ENCODE measurements around the gene PON2.
"Not testable (repeated sequence)": the region's sequence is repeated elsewhere in the genome, so short reads cannot be mapped to it uniquely, and the experiment has no call there.

PON2 gene

DNA sequence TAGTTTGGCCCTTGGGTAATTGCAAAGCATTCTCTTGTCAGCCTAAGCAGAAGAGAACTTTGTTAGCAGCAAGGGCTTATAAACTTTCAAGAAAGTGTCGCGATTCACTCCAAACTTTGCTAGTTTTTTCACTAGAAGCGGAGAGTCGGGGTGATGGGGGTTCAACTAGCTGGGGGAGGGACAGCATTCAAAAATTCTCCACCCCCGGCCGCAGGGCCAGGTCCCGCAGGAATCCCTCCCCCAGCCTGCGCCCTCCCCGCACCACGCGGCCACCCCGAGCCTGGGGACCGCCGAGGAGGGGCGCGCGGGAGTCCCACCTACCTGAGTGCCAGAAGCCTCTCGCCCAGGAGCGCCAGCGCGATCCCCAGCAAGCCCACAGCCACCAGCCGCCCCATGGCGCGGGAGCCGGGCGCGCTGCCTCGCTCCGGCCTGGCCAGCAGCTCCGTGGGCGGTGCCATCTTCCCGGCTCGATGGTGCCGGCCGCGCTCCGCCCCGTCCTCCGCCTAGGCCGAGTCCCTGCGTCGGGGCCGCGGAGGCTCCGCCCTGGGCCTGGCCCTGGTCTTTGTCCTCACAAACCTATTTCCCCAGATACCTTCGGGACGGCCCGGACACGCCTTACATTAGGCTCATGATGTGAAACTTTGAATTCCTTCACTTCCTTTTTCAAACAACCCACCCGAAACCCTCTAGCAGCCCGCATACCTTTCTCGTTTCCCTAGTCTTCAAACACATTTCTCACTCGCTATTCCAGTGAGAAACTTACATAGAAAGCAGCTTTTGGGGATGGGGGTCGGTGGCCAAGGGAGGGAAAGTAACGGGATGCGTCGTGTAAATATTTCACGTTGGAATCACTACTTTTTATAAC is at the start of gene PON2:
TSS of gene PON2 (minus strand) at position 472 of the 865 bp plus-strand sequence. CDS start at position 395, 77 bp downstream.
- DNase-seq, result peak; percentile 53

DNA sequence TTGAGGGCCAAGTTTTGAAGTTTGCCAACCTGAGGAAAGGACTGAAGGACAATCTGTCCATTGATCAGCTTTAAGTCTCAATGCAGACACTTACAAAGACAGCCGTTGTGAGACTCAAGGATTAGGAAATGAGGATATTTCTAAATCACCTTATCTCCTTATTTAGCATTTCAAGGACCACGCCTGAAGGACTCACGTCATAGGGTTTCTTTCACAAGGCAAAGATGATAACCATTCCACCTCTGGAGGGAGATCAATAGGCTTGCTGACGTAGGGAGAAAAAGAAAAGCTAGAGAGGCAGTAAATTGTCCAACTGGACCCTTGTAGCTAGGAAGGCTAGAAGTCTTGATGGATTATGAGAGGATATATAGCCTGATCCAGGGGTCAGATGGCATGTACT is 47.6 kb upstream of the PON2 start:
- no peak for DNase-seq

DNA sequence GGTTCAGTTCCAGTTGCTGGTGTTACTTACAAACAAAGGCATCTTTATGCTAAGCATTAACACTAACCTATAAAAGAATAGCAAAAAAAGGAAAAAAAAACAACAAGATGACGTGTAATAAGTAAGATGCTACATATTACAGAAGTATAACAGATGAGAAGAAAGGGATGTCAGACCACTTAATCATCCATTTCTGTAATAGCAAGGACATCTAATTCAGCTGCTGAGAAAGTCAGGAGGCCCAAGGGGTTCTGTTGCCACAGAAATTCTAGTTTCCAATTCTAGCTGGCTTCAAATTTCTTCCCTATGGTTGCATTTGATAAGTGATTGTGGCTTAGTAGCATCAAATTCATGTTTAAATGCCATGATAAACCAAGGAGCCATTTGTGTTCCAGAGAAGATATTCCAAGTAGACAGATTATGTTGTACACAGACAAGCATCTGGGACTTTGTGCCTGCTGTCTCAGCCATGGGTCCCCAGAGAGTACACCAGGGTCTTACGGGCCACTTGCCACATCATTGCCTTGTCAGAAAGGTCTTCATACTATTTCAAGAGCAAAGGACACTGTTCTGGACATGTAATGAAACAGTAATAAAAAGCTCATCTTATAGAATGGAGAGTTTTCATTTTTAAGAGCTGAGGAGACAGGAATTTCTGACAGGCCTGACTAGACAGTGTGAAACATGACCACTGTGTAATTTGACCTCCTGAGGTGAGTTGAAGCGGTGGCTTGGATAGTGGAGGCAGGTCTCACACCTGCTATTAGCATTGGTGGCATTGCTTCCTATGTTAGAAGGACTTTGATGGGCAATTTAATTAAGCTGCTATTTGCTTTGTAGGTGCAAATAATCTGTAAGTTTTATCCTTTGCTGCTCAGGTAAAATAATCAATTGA is 46.7 kb upstream of the PON2 start:
- peak; percentile 22 for DNase-seq

DNA sequence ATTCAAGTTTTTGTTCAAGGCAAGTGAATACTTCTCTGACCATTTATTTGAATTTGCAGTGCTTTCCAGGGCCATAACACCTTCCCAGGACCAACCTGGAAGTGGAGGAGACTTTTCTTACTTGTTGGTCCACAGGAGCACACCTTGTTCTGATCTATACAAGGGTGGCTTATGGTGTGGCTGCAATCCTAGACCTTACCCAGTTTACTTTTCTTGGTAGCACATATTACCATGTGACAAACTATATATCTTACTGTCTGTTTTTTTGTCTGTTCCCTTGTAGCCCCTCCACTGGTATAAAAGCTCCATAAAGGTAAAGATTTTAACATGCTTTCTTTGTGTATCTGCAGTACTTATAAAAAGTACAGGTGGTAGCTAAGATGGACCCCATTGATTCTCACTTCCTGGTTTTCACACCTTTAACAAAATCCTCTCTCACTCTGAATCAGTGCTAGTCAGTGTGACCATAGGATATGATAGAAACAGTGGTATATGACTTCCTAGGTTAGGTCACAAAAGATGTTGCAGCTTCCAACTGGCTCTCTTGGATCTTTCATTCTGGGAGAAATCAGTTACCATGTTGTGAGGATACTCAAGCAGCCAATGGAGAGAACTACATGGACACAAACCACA is 45.3 kb upstream of the PON2 start:
- DNase-seq, result no peak

DNA sequence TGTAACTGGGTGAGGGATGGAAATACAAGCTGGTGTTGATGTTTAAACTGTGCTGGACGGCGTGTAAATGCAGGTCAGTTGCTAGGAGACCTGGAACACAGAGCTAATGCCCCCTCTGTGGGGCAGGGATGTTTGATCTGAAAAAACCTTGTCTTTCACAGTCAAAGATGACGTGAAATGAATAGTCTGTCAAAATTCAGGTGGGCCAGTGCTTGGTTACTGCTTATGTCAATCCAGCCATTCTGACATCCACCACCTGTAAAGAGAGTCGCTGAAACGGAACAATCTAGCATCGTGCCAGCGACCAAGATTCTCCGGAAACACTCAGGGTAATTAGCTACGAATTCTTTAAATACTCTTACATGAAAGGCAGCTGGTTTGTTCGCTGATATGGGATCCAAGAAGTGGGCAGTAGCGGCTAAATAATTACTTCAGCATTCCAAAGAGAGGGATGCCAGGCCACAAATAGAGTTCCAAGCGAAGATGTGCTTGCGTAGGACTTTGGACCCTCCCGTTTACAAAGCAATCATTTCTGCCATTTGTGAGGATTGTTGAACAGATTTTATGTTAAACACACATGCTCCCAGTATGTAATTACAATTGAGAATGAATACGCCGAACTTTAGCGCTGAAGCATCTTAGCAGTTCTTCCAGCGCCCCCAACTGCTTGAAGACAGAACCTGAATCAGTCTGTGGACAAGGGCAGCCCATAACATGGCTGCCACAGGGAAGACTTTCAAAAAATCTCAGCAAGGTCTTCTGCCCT is 43.6 kb upstream of the PON2 start:
- no peak for DNase-seq

DNA sequence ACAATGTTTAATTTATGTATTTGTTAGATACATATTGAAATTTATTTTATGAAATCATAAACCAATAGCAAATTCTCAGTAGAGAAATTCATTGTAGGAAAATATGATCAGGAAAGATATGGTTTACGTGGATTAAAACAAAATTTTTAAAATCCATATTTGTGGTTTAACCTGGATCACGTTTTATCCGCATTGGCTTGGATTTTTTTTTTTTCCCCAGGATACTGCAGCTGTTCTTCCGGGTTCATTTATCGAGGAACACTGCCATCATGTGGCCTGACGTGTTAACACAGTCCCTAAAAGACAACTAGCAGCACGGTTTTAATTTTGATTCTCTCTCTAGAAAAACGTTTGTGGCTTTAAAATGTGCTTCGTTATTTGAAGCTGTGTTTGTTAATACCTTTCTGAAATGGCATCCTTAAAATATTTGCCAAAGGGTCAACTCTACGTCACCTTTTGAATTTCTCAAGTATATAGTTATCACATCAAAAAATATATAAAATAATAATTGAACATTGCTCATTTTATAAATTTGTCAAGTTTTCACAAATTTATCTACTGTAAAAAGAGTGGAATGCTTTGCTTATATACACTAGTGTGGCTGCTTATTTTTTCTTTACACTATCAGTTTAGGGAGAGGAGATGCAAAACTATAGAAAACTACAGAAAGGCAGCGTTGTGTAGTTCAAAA is 42.2 kb upstream of the PON2 start:
- DNase-seq, result peak; percentile 60

DNA sequence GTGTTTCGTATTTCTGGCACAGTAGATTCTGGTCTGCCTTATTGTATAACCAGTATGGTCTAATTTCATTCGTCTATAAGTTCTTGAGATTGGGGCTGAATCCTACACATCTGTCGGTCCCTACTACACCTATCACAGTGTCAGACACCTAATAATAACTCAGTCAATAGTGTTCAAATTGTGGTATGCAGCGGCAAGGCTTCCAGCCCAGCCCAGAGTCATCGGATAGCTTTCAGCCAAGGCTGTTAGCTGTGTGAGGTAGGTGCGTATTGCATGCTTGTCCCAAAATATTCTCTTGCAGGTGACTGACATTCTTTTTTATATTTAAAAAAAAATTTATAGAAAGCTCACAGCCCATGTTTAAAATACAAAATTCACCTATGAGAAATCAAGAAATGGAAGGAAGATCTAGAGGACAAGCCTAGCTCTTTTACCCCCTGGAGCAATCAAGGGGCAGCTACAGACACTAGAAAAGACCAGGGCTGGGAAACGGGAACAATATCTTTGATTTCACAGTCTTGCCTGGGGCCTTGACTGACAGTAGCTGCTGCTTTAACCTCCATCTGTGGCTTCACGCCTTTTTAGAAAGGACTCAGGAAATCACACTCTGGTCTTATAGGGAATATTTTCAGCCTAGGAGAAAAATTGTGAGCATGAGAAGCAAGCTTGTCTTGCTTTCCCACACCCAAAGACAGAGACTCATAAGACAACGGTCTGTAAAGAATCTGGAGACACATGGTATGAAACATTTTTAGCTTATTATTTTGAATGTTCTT is 41.4 kb upstream of the PON2 start:
- peak; percentile 47 for DNase-seq

DNA sequence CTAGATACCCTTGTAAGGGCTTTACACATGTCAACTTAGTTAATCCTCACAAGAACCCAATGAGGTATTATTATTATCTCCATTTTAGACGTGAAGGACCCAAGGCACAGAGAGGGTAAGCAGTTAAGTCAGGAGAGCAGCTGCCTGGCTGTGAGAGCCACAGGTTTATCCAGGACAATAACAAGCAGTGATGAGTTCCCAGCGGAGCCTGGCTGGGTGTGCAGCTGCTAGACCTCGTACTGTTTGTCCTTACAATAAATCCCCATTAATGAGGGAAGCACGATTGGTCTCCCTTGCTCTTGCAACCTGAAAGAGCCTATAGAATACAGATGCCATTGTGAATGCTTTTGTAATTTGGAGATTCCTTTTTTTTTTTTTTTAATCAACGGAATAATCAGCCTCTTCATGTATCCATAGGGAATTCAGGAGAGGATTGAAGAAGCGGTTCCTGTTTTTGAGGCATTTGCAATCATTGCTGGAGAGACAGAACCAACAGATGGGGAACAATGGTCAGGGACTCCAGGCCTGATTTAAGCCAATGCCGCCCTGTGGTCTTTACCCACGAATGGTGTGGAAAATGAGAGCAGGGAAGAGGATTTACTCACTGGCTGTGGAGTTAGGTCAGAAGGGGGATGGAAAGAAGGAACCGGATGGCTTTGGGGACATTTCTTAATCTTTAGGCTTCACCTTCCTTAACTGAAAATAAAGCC is 38.6 kb upstream of the PON2 start:
- peak; percentile 69 for DNase-seq

DNA sequence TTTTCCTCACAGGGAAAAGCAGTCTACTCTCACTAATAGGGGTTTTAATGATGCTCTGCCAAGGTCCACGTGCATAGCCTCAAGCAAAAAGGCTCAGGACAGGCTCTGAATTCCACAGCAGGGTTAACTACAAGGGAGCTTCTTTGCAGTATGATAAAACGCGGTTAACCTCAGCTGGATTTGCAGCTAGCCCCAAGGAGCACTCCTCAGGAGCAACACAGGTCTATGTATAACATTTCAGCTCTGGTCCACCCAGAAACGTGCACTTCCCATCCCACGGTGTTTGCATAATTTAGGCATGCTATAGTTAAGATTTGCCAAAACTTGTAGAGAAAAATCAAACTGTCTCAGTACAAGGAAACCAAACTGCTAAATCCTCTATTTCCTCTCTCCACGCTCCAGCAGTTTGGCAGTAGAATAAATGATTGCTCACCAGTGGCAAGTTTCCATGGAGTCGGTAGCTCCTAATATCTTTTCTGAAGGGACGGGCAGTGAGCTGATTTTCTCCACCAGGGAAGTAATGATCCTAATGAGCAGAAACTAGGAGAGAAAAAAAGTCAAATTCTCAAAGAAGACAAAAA is 37.8 kb upstream of the PON2 start:
- no peak for DNase-seq

DNA sequence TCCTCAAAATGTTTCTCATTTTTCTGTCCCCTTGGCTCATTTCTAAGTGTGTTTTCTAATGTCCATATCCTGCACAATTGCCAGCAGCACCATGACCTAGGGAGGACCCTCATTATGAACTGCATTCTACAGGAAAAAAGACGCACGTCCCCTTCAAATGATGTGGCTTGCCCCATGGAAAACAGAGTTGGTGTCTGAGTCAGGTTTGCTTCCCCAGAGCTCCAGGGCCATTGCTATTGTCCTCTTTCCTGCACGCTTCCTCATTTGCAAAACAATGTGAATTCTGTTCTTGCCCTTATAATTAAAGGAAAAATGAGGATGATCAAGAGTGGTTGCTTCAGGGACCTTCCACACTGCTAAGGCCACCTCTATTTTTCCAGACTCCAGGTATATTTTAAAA is 36.2 kb upstream of the PON2 start:
- no peak for DNase-seq

DNA sequence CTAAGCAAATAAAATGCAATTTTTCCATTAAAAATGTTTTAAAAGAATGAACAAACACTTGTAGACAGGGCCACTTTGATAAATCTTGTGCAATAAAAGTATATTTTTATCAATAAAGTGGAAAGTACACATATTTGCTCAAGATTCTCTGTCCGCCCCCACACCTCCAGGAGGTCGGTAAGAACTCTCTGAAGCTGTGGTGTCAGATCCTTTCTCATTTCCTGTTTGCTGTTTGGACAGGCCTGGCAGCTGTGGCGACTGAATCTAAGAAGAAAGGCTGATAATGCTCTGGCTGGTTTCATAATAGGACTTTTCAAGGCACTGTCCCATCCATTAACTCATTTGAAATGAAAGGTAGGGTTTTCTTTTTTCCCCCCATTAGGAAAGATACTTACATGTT is 35.6 kb upstream of the PON2 start:
- peak; percentile 63 for DNase-seq

DNA sequence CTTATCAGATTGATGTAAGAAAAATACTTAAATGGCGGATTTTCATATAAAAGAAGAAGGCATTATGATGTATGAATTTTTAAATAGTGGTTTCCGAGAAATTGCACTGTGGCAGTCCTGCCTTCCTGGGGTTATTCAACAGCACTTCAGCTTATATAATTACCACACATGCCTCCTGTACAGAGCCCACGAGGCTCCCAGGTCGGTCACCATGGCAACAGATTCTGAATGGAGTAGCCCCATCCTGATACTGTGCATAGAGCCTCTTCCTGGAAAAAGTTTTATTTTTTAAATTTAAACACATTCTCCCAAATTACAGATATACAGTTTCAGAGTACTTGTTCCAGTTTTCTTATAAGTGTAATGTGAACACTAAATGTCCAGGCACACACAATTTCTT is 35.0 kb upstream of the PON2 start:
- DNase-seq, result peak; percentile 71

DNA sequence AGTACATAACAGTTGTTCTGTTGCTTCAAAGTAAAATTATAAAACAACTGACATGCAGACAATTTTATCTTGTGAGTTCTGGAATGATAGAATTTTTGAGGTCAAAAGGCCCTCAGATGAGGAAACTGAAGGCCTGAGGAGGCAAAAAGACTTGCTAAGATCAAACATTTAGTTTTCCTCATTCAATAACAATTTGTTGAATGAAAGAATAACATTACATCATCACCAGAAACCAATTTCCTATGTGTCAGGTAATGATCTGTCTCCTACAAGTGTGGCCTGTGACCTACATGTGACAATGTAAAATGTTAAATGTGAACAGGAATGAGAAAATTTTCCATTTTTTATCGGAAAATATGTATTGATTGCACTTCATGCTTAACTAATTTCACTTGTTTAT is 34.4 kb upstream of the PON2 start:
- DNase-seq, result peak; percentile 20

DNA sequence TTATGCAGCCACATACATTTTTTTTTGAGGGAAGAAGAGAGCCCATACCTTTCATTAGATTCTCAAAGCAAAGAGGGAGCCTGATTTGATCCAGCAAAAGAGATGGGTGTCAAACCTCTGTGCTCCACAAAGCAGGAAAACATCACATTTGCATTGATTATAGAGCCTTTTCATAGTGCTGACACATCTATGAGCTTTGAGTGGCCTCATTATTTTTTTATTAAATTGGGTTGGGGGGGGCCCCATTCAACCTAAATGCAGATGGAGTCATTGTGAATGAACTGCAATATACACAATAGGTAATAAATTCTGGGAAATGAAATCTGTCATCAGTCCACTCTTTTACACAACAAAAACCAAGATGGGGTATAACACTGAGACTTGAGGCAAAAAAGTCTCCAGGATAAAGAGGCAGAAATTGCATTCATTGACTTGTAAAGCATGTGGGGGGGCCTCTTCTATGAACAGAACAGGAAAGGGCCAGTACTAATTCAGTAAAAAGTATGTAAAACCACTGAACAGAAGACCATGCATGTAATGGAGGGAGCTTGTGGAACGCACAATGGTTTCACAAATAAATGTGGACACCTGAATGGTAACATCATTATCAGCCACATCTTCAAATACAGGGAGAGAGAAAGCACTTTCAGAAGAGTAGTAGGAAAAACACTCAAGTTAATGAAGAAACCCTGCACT is 33.2 kb upstream of the PON2 start:
- no peak for DNase-seq

DNA sequence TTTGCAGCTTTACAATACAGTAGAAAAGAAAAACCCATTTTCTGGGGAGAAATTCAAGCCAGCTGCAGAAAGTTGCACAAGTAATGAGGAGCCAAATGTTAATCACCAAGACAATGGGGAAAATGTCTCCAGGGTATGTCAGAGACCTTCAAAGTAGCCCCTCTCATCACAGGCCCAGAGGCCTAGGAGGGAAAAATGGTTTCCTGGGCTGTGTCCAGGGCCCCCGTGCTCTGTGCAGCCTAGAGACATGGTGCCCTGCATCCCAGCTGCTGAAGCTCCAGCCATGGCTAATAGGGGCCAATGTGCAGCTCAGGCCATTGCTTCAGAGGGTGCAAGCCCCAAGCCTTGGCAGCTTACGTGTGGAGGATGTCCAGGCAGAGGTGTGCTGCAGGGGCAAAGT is 25.8 kb upstream of the PON2 start:
- DNase-seq, result not testable (repeated sequence)

DNA sequence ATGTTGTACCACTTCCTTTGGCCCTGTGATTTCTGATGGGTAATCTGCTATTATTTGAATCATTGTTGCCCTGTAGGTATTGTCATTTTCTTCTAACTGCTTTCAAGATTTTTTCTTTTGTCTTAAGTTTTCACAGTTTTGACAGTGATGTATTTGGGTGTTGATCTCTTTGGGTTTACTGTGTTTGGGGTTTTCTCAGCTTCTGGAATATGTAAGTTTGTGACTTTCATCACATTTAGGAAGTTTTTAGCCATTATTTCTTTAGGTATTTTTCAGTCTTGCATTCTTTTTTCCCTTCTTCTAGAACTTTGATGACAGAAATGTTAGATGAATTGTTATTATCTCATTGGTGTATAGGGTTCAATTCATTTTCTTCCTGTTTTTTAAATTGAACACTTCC is 23.1 kb upstream of the PON2 start:
- DNase-seq, result no peak

DNA sequence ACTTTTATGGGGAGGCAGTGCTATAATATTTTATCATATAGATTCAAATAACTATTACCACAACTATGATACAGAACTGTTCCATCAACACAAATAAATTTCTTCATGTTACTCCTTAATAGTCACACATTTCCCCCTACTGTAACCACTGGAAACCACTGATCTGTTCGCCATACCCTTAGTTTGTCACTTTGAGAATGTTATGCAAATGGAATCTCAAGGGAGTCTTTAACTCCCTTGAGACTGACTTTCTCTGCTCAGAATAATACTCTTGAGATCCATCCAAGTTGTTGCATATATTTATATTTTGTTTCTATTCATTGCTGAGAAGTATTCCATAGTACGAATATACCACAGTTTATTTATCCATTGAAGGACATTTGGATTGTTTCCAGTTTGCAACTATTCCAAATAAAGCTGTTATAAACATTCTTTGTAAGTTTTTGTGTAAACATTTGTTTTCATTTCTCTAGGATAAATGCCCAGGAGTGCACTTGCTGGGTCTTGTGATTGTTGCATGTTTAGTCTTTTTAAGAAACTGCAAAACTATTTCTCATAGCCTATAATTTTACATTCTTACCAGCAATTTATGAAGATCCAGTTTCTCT is 19.7 kb upstream of the PON2 start:
- no peak for DNase-seq

DNA sequence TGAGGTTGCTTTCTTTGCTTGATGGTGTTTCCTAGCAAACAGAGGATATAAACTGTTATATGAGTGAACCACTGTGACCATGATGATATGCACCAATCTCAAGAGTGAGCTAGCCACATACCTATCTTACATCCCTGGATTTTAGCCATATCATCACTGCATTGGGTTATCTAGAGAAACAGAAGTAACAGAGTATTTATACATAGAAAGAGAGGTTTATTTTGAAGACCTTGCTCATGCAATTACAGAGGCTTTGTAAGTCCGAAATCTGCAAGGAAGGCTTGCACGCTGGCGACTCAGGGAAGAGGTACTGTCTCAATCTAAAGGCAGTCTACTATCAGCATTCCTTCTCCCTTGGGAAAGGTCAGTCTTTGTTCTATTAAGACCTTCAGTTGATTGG is 11.8 kb upstream of the PON2 start:
- no peak for DNase-seq

DNA sequence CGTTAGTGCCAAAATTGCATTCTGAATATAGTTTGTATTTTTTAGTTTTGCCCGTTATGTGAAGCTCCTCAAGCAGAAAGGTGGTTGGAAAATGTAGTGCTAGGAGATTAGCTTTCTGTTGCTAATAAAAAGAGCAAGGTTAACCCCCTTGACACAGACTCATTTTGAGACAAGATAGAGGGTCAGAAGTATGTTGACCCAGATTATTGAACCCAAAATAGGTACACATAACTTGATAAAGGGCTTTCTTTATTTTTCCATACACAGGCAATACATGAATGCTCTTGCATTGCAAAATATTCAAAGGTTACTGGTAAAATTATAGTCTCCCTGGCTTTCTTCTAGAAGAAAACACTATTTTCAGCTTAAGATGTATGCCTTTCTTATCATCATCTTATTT is 10.0 kb upstream of the PON2 start:
- no peak for DNase-seq
